Effector memory CD8-positive, alpha-beta T cell (primary cell): ENCODE measurements around the gene PAX5.

ENCODE experiments used
- ATAC-seq: fragments of 150-1000 bp; cut with Tn5 transposase; replicated peaks from 2 replicates; pipeline ENCODE4 v1.10.0; 2021; ENCODE audit warnings: mild to moderate bottlenecking, moderate library complexity
- DNase-seq, 3 experiments: peaks; one replicate each; pipeline ENCODE4 v3.0.0; 2021
- H3K27ac Mint-ChIP-seq, 2 donors: one replicate each; pipeline ENCODE4 v1.8.0; 2022; ENCODE audit warnings: mild to moderate bottlenecking in 2 of 2, mixed read lengths in 2 of 2, moderate library complexity in 2 of 2
- H3K27me3 Mint-ChIP-seq, 2 donors: one replicate each; pipeline ENCODE4 v1.8.0; 2022; ENCODE audit warnings: mixed read lengths in 2 of 2
- H3K36me3 Mint-ChIP-seq: one replicate; pipeline ENCODE4 v1.8.0; 2022; ENCODE audit warnings: mild to moderate bottlenecking, moderate library complexity, mixed read lengths; ENCODE audit not compliant: insufficient read depth
- H3K4me1 Mint-ChIP-seq, 2 donors: one replicate each; pipeline ENCODE4 v1.8.0; 2022; ENCODE audit warnings: low read depth in 2 of 2, mixed read lengths in 2 of 2
- H3K4me3 Mint-ChIP-seq, 2 donors: one replicate each; pipeline ENCODE4 v1.8.0; 2022; ENCODE audit warnings: mild to moderate bottlenecking in 2 of 2, mixed read lengths in 2 of 2, moderate library complexity in 2 of 2
- H3K9me3 Mint-ChIP-seq, 2 donors: one replicate each; pipeline ENCODE4 v1.8.0; 2022; ENCODE audit warnings: mixed read lengths in 2 of 2

PAX5 gene

DNA sequence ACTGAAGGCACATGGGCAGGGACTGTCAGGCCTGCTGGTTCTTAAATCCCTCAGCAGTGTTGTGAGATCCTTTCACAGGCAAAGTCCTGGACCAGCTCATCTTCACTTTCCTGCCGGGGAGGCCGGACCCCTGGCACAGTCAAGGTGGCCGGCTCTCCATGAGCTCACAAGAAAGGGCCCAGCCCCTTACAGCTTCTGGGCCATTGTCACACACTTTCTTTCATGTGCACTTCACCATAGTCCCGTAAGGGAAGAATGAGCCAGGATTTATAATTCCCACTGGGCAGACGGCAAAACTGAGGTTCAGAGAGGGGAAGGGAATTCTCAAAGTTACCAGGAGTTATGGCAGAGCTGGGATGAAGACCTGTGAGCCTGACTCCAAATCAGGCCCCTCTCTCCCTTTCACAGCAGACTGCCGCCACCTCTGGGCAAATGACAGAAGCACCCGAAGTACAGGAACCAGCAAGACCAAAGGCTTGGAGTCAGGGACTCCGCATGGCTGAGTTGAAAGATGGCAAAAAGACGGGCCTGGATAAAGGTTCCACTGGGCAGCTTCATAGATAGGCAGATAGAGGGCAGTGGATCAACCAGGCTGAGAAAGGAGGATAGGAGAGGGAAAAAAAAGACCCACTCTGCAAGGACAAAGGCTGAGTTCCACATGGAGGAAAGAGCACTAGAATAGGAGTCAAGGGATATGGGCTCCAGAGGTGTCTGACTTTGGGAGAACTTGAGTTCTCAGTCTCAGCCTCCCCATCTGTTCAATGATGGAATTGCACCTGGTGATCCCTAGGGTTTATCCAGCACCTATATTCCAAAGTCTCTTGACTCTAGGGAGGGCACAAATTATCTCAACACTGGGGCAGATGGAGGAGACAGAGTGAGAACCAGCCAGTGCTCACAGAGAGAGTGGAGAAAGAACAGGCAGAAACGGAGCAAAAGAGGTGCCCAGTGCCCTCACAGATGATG is 128.7 kb downstream of the PAX5 start:
- H3K27ac Mint-ChIP-seq: no peak overlapping the region
- ATAC-seq: no peak
- peaks cover 51 to 61% of the 10 kb centered on the region in 2 donors for H3K27me3 Mint-ChIP-seq

DNA sequence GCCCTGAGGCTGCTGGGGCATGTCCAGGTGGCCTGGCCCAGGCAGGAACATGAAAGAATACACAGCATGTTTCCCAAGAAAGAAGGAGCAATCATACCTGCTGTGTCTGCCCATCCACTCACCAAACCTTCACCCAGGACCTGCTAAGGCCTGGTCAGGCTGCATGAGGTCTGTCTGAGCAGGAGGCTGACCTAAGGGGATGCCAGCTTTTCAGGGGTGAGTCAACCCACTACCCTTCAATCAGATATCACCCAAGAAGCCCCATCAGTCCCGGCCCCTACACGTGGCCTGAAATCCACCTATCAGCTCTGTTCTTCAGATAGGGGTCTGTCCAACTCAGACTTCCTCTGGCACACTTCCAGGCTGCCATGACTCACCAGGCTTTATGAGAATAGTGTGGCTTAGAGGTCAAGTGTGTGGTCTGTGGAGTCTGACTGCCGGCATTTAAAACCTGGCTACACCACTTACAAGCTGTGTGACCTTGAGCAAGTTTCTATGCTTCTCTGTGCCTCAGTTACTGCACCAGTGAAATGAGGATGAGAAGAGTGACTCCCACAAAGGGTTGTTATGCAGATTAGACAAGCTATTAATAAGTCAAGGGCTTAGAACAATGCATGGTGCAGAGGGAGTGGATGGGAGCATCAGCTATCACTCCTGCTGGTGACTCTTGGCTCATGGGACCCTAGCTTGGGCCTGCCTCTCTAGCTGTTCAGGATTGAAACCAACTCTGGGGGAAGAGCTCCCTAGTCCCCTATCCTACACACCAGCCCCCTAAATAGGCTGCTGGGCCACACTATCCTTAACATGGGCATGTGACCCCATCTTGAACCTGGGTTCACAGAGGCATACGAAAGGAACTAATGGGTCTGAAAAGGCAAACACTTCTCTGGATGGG is 130.3 kb downstream of the PAX5 start:
- peaks cover 2% of the 10 kb centered on the region for H3K36me3 Mint-ChIP-seq
- peak overlapping the region in 1 of 2 donors; percentile 36 for H3K27ac Mint-ChIP-seq
- H3K27me3 Mint-ChIP-seq: peaks cover 54 to 61% of the 10 kb centered on the region in 2 donors
- H3K4me3 Mint-ChIP-seq: no peak overlapping the region
- no peaks in the 10 kb centered on the region for H3K9me3 Mint-ChIP-seq
- no peak for DNase-seq
- ATAC-seq: no peak
- peaks cover 2 to 3% of the 10 kb centered on the region in 2 donors for H3K4me1 Mint-ChIP-seq

More for the DNA sequence above, 128.7 kb downstream of the PAX5 start:
- H3K4me1 Mint-ChIP-seq: peaks cover 2 to 3% of the 10 kb centered on the region in 2 donors
- peaks cover 2% of the 10 kb centered on the region for H3K36me3 Mint-ChIP-seq
- no peaks in the 10 kb centered on the region for H3K9me3 Mint-ChIP-seq
- DNase-seq: no peak
- H3K4me3 Mint-ChIP-seq: no peak overlapping the region

DNA sequence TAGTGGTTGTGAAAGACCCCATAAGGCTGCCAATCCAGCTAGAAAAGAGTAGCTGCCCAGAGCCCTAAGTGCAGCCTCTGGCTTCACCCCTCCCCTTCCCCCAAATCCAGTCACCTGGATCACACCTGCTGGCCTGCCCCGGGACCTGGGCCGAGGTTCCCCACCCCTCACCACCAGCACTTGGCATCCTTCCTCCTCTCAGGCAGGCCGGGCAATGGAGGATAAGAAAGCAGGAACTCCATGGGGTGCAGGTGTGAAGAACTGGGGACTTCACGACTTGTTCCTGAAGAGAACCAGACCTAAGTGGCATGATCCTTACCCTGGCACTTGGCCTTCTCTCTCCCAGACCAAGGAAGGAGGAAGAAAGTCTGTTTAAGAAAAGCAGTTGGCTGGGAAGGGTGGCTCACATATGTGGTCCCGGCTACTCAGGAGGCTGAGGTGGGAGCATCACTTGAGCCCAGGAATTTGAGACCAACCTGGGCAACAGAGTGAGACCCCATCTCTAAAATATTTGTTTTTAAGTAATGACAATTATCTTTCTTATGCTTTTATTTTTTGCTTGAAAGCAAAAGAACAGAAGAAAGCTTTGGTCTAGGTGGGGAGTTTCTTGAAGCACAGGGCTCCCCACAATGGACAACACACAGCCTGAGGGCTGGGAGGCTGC is 131.1 kb downstream of the PAX5 start:
- H3K4me1 Mint-ChIP-seq: peaks cover 2 to 3% of the 10 kb centered on the region in 2 donors
- ATAC-seq (no peak), DNase-seq (no peak)
- H3K4me3 Mint-ChIP-seq: no peak overlapping the region
- H3K27me3 Mint-ChIP-seq: peaks cover 54 to 65% of the 10 kb centered on the region in 2 donors
- H3K9me3 Mint-ChIP-seq: no peaks in the 10 kb centered on the region
- no peak overlapping the region for H3K27ac Mint-ChIP-seq
- H3K36me3 Mint-ChIP-seq: peaks cover 2% of the 10 kb centered on the region

DNA sequence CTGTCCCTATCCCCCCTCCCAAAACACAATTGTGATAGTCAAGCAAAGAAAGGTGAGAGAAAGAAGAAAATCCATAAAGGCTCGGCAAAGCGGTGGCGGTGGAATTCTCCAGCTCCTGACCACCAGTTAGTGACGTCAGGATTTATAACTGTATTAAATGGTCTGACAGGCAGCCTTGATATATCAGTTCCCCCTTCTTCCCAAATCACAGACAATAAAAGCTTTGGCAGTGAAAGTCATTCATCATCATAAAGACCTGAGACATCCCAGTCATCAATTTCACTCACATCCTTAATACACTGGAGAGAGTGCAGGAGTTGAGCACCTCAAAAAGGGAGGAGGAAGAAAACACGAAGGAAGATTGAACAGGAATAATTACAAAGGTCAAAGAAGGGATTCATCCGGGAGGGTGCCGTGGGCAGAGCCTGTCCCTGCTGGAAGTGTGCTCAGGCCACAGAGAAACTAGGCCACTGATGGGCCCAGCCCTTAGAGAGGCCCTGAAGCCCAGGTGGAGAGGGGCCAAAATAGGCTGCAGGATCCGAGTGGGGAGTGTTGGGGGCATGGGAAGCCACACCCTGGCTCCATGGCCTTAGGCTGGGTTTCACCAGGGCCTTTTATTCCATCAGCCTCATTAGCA is 131.9 kb downstream of the PAX5 start:
- Mint-ChIP-seq H3K27ac (no peak overlapping the region), H3K27me3 (peaks cover 47 to 64% of the 10 kb centered on the region in 2 donors), H3K9me3 (no peaks in the 10 kb centered on the region), H3K4me1 (peaks cover under 1 to 3% of the 10 kb centered on the region in 2 donors), H3K36me3 (peaks cover 2% of the 10 kb centered on the region), H3K4me3 (no peak overlapping the region)
- no peak for DNase-seq
- no peak for ATAC-seq

DNA sequence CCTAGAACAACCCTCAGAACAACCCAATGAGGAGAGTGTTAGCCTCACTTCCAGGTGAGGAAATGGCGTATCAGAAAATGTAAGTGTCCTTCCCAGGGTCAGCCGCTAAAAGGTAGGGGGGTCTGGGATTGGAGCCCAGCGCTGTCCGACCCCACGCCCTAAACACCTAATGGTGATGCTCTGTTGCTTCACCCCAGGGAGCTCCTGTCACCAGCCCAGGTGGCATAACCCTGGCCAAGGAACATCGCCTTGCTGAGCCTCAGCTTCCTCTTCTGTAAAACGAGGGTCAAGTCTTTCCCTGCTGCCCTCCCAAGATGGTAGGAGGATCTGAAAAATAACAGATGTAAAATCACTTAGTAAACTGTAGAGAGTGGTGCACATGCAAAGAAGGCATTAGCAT is 132.5 kb downstream of the PAX5 start:
- DNase-seq (no peak), ATAC-seq (no peak)
- H3K27me3 Mint-ChIP-seq: peaks cover 40 to 64% of the 10 kb centered on the region in 2 donors
- no peak overlapping the region for H3K27ac Mint-ChIP-seq
- peaks cover 3 to 4% of the 10 kb centered on the region in 2 donors for H3K4me1 Mint-ChIP-seq
- no peaks in the 10 kb centered on the region for H3K9me3 Mint-ChIP-seq
- peaks cover 2% of the 10 kb centered on the region for H3K36me3 Mint-ChIP-seq
- no peak overlapping the region for H3K4me3 Mint-ChIP-seq

DNA sequence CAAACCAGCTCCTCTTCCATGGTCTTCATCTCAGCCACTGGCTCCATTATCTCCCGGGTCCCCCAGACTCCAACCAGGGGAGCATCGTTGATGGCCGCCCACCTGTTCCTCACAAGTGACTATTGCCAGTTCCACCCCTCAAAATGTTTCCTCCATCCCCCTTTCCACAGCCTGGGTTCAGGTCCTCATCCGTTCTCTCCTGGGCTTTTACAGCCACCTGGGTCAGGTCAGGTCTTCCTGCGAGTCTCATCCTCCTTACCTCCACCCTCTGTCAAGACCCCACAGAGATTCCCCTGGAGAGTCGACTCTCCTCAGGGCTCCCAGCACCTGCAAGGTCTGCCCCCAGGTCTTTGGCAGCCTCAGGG is 133.2 kb downstream of the PAX5 start:
- ATAC-seq (no peak), DNase-seq (no peak)
- peak overlapping the region in 1 of 2 donors; percentile 66 for H3K27ac Mint-ChIP-seq
- peaks cover 35 to 64% of the 10 kb centered on the region in 2 donors for H3K27me3 Mint-ChIP-seq
- H3K36me3 Mint-ChIP-seq: peaks cover 2% of the 10 kb centered on the region
- H3K4me3 Mint-ChIP-seq: no peak overlapping the region
- peaks cover 3 to 4% of the 10 kb centered on the region in 2 donors for H3K4me1 Mint-ChIP-seq
- no peaks in the 10 kb centered on the region for H3K9me3 Mint-ChIP-seq

DNA sequence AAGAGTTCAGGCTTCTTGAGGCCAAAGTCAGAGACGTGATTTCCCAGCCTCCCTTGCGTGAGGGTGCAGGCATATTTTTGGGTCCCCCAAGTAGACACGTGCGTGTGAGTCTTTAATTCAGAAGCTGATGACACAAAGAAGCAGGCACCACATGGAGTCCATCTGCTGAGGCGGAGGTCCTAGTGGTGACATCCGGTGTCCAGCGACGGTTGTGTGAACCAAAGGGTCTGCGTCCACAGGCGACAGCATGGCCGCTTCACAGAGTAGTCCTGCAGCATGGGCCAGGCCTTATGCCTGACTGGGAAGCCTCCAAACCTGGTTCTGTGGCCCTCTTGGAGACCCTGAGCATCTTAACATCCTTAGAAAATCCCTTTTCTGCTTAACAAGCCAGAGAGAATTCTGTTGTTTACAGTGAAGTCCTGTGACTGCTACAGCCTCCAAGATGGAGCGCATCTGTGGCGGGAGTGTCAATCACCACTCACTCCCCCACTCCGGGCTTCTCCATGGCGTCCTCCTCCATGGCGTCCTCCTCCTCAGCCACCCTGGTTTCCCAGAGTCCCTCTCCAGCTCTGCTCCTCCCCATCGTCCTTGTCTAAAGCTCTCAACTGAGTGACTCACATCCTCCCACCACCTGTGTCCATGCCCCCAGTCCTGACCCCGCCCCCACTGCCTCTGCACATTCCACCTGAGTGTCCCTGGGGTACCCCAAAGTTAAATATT is 133.8 kb downstream of the PAX5 start:
- H3K4me1 Mint-ChIP-seq: peaks cover 3 to 4% of the 10 kb centered on the region in 2 donors
- no peaks in the 10 kb centered on the region for H3K36me3 Mint-ChIP-seq
- H3K9me3 Mint-ChIP-seq: no peaks in the 10 kb centered on the region
- DNase-seq (no peak), ATAC-seq (no peak)
- peak overlapping the region in 1 of 2 donors; percentile 66 for H3K27ac Mint-ChIP-seq
- H3K27me3 Mint-ChIP-seq: peaks cover 33 to 64% of the 10 kb centered on the region in 2 donors
- H3K4me3 Mint-ChIP-seq: no peak overlapping the region

DNA sequence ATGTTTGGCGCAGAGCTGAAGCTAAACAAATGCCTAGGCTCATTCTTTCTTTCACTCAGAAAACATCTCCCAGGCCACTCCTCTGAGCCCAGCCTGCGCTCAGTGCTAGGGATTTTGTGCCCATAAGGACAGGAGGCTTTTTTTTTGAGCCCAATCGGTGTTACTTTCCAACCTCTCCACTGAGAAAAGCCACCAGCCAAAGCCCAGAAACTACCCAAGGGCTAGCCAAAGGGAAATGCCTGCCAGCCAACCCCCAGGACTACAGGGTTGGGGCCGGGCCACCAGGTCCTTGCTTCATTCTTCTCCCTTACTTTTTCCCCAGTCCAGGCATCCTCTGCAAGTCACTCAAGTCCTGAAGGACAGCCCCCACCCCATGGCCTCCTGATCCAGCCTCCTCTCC is 134.7 kb downstream of the PAX5 start:
- DNase-seq: no peak
- no peak for ATAC-seq
- peaks cover 28 to 63% of the 10 kb centered on the region in 2 donors for H3K27me3 Mint-ChIP-seq
- H3K4me1 Mint-ChIP-seq: peaks cover 3 to 4% of the 10 kb centered on the region in 2 donors
- H3K36me3 Mint-ChIP-seq: no peaks in the 10 kb centered on the region
- H3K27ac Mint-ChIP-seq: peak overlapping the region in 1 of 2 donors; percentile 82
- no peaks in the 10 kb centered on the region for H3K9me3 Mint-ChIP-seq
- no peak overlapping the region for H3K4me3 Mint-ChIP-seq

DNA sequence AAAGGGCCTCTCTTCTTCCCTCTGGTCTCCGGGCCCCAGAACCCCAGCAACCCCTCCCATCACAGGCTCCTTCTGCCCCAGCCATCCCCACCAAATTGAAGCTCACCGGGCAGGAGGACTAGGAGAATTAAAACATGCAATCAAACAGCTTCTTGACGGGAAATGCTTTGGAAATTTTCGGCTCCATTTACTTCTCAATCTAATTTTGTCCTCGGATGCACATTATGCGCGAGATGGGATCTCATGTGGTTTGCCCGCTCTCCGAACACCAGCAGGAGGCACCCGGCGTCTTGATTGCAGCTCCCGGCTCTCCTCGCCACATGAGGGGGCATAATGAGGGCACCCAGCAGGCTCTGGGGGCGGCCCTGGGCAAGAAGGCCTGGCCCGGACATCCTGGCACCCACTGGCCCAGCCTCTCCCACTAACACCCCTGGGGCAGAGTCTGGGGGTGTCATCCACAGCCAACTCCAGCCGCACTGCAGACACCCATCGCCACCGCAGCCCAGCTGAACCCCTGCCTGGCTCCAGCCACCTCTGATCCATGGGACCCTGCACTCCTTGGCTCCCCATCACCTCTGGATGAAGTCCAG is 135.5 kb downstream of the PAX5 start:
- no peaks in the 10 kb centered on the region for H3K9me3 Mint-ChIP-seq
- H3K36me3 Mint-ChIP-seq: no peaks in the 10 kb centered on the region
- H3K4me1 Mint-ChIP-seq: peaks cover 0 to 4% of the 10 kb centered on the region in 2 donors
- ATAC-seq (no peak), DNase-seq (no peak)
- peak overlapping the region in 1 of 2 donors; percentile 82 for H3K27ac Mint-ChIP-seq
- H3K4me3 Mint-ChIP-seq: no peak overlapping the region
- H3K27me3 Mint-ChIP-seq: peaks cover 28 to 71% of the 10 kb centered on the region in 2 donors

DNA sequence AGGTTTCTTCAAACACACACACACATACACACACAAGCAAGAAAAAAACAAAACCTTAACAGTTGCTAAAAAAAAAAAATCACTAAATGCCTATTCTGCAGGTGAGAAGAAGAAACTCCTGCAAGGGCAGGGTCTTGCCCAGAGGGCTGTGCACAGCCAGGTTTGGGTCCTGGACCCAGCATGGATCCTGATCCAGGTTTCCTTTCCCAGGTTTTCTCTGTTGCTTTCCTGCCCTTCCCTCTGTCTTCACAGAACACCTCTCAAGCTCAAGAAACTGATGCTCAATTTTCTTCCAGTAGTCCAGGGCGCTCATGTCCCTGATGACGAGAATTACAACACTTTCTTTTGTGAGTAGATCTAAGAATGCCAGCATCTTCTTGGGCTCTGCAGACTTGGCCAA is 136.6 kb downstream of the PAX5 start:
- DNase-seq (no peak), ATAC-seq (no peak)
- Mint-ChIP-seq H3K27me3 (peaks cover 32 to 80% of the 10 kb centered on the region in 2 donors), H3K4me3 (no peak overlapping the region), H3K27ac (no peak overlapping the region), H3K4me1 (peaks cover 0 to 4% of the 10 kb centered on the region in 2 donors), H3K36me3 (no peaks in the 10 kb centered on the region), H3K9me3 (no peaks in the 10 kb centered on the region)

DNA sequence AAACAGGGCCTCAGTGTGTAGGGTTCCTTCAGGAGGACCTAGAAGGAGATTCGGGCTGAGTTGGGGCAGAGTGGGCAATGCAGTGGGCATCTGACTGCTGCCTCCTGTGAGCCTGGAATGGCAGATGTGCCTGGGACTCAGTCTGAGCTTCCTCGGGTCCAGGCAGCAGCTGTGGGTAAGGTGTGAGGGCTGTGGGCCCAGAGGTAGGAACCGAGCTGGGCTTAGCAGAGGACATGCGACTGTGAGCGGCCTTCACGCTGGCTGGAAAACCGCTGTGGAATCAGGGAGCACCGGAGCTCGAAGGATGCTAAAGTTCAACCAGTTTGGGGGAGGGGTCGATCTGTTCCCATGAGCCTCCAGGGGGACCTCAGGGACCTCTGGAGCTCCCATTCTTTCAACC is 137.0 kb downstream of the PAX5 start:
- Mint-ChIP-seq H3K4me1 (peaks cover 0 to 4% of the 10 kb centered on the region in 2 donors), H3K27ac (no peak overlapping the region), H3K4me3 (no peak overlapping the region), H3K36me3 (no peaks in the 10 kb centered on the region), H3K27me3 (peaks cover 35 to 84% of the 10 kb centered on the region in 2 donors), H3K9me3 (no peaks in the 10 kb centered on the region)
- DNase-seq: no peak
- ATAC-seq: no peak

DNA sequence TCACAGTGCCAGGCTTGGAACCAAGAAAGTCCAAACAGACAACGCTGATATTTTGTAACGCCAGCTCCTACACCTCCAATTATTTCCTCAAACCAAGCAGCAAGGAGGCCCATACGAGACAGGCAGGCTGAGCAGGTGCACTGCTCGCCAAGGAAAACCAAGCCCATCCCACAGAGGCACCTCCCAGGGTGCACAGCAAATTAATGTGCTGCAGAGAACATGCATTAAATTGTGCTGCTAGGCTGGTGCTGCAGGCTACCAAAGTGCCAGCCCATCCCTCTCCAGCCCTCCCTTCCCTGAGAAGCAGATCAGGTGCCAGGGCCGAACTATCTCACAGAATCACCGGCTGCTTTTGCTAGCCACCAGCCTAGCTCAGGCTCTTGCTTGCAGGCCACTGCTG is 137.8 kb downstream of the PAX5 start:
- Mint-ChIP-seq H3K27me3 (peaks cover 43 to 88% of the 10 kb centered on the region in 2 donors), H3K27ac (no peak overlapping the region), H3K9me3 (no peaks in the 10 kb centered on the region), H3K36me3 (no peaks in the 10 kb centered on the region), H3K4me1 (peaks cover 0 to 4% of the 10 kb centered on the region in 2 donors), H3K4me3 (no peak overlapping the region)
- DNase-seq: no peak
- ATAC-seq: no peak
